OCI-M2 (cell line): ENCODE measurements around the gene KCTD19.
"Not testable (repeated sequence)": the region's sequence is repeated elsewhere in the genome, so short reads cannot be mapped to it uniquely, and the experiment has no call there.

ENCODE experiments used
- DNase-seq: peaks from one replicate; lab custom pipeline; 2025; ENCODE audit not compliant: unreplicated experiment; lab: John Stamatoyannopoulos, UW

KCTD19 gene

GRCh38 chr16:67326472-67327309, at the start of gene KCTD19, which contains the start of gene LRRC36:
TSS of gene KCTD19 (minus strand) at chr16:67326741. CDS start at chr16:67326707, 34 bp downstream.
TSS of gene LRRC36 (plus strand) at chr16:67326815. CDS start at chr16:67326863, 48 bp downstream.
- no peak for DNase-seq

DNA sequence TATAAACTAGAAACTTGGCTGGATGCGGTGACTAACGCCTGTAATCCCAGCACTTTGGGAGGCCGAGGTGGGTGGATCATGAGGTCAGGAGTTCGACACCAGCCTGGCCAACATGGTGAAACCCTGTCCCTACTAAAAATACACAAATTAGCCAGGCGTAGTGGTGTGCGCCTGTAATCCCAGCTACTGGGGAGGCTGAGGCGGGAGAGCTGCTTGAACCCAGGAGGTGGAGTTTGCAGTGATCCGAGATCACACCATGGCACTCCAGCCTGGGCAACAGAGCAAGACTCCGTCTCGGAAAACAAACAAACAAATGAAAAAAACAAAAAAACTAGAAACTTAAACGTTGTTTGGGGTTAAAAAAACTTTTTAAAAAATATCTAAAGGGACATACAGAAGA, 49.5 kb upstream of the KCTD19 start:
- not testable (repeated sequence) for DNase-seq

DNA sequence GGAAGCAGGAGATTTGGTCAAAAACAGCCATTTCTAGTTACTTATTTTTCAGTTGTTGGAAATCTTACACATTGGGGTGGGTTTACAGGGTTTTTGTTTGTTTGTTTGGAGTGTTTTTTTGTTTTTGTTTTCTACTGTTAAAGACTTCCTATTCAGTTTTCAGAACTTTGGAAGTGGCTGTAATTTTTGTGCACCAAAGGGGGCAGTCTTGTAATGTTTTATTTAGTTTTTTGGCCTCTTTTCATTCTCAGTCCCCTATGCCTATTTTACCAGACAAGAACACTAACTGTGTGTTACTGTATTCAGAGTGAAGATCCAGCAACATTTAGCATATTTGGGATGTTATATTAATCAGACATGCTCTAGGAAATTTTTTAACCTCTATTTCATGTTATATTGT, 46.1 kb upstream of the KCTD19 start:
- no peak for DNase-seq

- no peak for DNase-seq
These were observed 44.1 kb upstream of the KCTD19 start for GRCh38 chr16:67370661-67371060.

GRCh38 chr16:67364600-67365235, 38.2 kb upstream of the KCTD19 start:
- no peak for DNase-seq

DNA sequence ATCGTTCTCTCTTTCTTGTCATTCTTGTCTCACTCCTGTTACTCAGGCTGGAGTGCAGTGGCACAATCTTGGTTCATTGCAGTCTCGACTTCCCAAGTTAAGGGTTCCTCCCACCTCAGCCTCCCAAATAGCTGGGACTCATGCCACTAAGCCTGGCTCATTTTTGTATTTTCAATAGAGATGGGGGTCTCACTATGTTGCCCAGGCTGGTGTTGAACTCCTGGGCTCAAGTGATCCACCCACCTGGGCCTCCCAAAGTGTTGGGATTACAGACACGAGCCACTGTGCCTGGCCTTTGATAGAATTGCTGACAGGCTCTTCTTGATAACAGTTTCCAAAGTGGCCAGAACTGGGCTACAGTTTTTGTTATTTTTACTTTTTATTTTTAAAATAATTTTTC, 34.5 kb upstream of the KCTD19 start:
- no peak for DNase-seq

GRCh38 chr16:67359540-67360269, 33.2 kb upstream of the KCTD19 start:
- DNase-seq, result not testable (repeated sequence)

- DNase-seq, result no peak
These were observed 31.0 kb upstream of the KCTD19 start for GRCh38 chr16:67357561-67357960.

DNA sequence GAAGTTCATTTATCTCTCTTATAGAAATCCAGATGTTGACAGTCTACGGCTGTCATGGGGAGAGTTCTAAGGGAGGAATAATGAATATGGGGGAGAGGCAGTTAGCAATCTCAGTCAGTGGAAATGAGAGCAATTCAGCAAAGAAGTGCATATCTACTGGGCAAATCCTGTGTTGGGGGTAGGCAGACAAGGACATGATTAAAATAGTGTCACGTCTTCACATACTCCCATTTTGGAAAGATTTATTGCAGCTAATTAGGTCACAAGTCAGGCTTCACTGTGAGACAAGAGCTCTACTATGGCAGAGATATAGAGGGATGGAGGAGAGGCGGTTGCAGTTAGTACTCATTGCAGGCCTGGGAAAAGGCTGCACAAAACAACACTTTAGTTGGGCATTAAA, 29.9 kb upstream of the KCTD19 start:
- no peak for DNase-seq

DNA sequence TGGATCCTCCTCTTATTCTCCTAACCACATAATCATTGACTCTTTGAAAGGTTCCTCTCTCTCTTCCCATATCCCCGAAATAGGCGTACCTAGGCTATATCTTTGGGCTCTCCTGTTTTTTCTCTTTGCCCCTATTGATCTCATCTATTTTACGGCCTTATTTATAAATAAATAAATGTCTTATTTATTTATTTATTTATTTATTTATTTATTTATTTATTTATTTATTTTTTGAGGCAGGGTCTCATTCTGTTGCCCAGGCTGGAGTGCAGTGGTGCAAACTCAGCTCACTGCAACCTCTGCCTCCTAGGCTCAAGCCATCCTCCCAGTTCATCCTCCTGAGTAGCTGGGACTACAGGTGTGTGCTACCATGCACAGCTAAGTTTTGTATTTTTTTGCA, 25.9 kb upstream of the KCTD19 start:
- DNase-seq, result not testable (repeated sequence)

DNA sequence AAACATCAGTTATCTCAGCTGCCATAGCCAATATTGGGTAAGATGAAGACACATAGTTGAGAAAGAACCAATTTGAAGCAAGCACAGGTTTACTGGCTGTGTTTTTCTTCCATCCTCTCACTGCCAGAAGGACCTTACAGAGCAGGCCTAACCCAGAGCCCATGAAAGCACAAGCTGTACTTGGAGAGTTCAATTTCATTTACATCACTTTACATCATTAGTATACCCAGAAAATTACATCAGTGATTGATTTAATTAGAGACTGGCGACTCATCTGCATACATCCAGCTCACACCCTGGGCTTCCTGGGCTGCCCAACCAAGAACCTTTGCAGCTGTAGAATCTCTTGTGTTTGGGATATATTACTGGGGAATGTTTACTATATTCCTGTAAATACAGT, 23.8 kb upstream of the KCTD19 start:
- DNase-seq, result no peak

DNA sequence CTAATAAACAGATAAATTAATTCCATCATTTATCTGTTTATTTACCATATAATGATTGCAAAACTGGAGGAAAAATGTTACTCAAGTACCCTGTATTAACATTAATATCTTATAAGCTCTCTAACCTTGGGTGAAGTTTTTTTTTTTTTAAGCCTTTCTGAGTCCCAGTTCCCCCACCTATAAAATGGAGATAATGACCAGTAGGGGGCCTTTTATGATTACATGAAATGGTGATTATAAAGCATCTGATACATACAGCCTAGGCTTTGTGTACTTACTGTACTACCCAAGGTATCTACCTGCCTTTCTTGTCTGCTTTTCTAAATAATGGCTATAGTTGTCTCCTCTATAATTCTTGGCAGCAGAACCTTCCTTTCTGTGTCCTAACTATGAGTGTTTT, 22.6 kb upstream of the KCTD19 start:
- DNase-seq, result no peak

DNA sequence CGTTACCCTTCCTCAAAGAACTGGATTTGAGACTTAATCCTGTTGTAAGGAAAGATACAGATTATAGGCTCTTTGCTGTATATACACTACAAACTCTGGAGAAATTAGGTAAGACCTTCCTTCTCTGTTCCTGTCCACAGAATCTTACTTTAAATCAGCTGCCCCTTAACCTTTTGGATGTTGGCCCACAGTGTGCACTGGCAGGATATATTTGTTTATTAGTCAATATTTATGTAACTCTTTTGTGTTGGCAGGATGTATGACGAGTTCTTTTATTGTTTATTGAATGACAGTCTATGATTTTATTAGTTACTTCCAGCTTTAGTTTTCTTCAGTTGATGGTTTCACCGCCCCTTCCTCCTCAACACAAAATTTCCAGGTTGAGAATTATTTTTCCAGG, 19.8 kb upstream of the KCTD19 start:
- no peak for DNase-seq

DNA sequence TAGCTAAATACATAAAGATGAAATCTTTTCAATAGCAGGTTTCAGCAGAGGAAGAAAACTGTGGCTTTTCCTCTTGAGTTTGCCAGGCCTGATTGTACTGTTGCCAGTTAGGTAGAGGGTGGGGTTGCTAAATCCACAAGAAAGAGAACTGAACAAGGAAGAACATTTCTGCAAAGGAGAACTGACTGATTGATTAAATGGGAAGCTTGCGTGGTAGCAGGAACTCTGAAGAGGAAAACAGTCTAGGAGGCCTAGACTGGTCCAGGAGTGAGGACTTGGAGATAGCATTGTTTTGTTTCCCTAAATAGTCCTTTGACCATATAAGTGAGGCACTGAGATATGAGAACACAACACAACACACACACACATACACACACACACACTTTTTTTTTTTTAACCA, 18.9 kb upstream of the KCTD19 start:
- no peak for DNase-seq

GRCh38 chr16:67342616-67343015, 16.1 kb upstream of the KCTD19 start:
- DNase-seq, result no peak

- no peak for DNase-seq
These were observed 14.7 kb upstream of the KCTD19 start for GRCh38 chr16:67341250-67341649.

GRCh38 chr16:67339453-67339852, 12.9 kb upstream of the KCTD19 start:
- DNase-seq, result no peak

GRCh38 chr16:67336648-67337047, 10.1 kb upstream of the KCTD19 start:
- DNase-seq, result no peak

DNA sequence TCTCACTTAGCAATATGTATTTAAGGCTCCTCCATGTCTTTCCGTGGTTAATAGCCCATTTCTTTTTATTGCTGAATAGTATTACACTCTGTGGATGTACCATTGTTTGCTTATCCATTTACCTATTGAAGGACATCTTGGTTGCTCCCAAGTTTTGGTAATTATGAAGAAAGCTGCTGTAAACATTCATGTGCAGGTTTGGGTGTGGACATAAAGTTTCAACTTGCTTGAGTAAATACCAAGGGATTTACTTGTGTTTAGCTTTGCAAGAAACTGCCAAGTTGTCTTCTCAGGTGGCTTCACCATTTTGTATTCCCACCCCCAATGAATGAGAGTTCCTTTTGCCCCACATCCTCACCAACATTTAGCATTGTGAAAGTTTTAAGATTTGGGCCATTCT, 9.6 kb upstream of the KCTD19 start:
- no peak for DNase-seq

GRCh38 chr16:67333315-67333714, 6.8 kb upstream of the KCTD19 start:
- DNase-seq, result no peak

- no peak for DNase-seq
These were observed 3.4 kb upstream of the KCTD19 start for GRCh38 chr16:67329901-67330300.

DNA sequence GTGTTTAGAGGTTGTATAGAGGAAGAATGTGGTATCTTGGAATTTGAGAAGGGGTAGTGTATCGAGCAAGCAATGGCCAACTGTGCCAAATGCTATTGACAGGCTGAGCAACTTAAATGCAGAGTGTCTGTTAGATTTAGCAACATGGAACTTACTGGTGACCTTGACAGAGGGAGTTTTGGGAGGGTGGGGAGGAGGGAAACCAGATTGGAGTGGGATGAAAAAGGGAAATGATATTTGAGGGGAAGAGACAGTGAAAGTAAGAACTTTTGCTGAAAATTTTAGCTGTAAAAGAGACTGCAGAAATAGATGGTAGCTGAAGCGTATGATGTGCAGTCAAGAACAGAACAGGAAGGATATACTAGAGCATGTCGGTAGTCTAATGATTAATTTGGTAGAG, 1.2 kb upstream of the KCTD19 start:
- DNase-seq, result no peak
